Measurements from ENCODE around the gene ASB6. TPM values are rescaled to one million over a fixed set of nuclear protein-coding genes. Genes with fewer than 3 reads are reported as not detected.

ASB6 gene
- total and polyA plus RNA-seq, 2 of the 13 experiments (the other 11 are each of a cell fraction or from before 2014, with no cell fraction given), result 8.2 to 8.4 TPM

DNA sequence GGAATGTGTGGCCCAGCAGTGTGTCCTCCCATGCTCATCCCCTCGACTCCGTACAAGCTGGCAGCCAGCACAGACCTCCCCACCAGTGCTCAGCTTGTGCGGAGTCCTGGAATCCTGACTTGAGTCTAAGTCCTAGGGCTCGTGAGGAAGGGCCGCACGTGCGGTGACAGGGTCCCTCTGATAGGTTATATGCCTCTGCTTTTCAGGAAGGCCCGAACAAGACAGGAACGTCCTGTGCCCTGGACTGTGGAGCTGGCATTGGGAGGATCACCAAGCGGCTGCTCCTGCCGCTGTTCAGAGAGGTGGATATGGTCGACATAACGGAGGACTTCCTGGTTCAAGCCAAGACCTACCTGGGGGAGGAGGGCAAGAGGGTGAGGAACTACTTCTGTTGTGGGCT, 8.1 kb downstream of the ASB6 start:
- no peak for ATAC-seq
- intact Hi-C loops (cut with micrococcal nuclease; ENCODE audit: unreplicated experiment), result no loop called here
- no peak overlapping the region for H2AFZ ChIP-seq (ENCODE audit: low read length)
- in situ Hi-C loops (cut with HindIII; ENCODE audit: extremely low pct_ligation_motif_present, low pct_unique_long_range_greater_than_20kb), result no loop called here
- peaks cover 21% of the 10 kb centered on the region for H3K4me1 ChIP-seq (ENCODE audit: insufficient read depth, low read length)
- BruUV-seq (replicated peaks), result no TSS peak
- no peak overlapping the region for H3K4me3 ChIP-seq (replicated peaks in 1 of 3; ENCODE audit: insufficient read depth in 1 of 3, low read depth in 2 of 3, low read length in 3 of 3)
- H3K27ac ChIP-seq (ENCODE audit: extremely low read length, insufficient read depth, low read length), result no peak overlapping the region
- H3K4me2 ChIP-seq (ENCODE audit: low read depth, low read length), result no peak overlapping the region
- H3K9ac ChIP-seq (ENCODE audit: insufficient read depth, low read depth, low read length), result no peak overlapping the region
- peaks cover 44% of the 10 kb centered on the region for H3K79me2 ChIP-seq (ENCODE audit: insufficient read depth, low read length)
- H3K27me3 ChIP-seq (ENCODE audit: control insufficient read depth in 1 of 2, insufficient read depth in 2 of 2, low read length in 2 of 2), result no peaks in the 10 kb centered on the region
- ChIA-PET CTCF (ENCODE audit: low intra/inter-chr PET ratio, low total read pairs) (no interaction called here), POLR2A (no interaction called here)
- DNase-seq (ENCODE audit: low spot score), result no peak
- no peak for FAIRE-seq
- peaks cover 49 to 78% of the 10 kb centered on the region in 2 experiments; a peak in 4 of 5 replicates for H3K36me3 ChIP-seq (replicated peaks in 1 of 2; ENCODE audit: control insufficient read depth in 1 of 2, insufficient read depth in 2 of 2, low read length in 2 of 2)
- peaks cover 37% of the 10 kb centered on the region for H4K20me1 ChIP-seq (ENCODE audit: insufficient read depth, low read length)
- no peaks in the 10 kb centered on the region for H3K9me3 ChIP-seq (ENCODE audit: low read length)
- no peak for TF ChIP-seq PHF8 (CRISPR knock-in tag; IDR thresholded peaks at IDR 0.05)
- TF ChIP-seq RBM22 (optimal IDR thresholded peaks at IDR 0.05; ENCODE audit: low read length), result peak; percentile 58
- 99% methylated on average over 10 of the region's 13 CpGs for WGBS (ENCODE audit: low lambda C conversion rate)

GRCh38 chr9:129633207-129633606, 8.7 kb downstream of the ASB6 start:
- Histone ChIP-seq H2AFZ (ENCODE audit: low read length) (no peak overlapping the region), H3K36me3 (replicated peaks in 1 of 2; ENCODE audit: control insufficient read depth in 1 of 2, insufficient read depth in 2 of 2, low read length in 2 of 2) (peaks cover 47 to 78% of the 10 kb centered on the region in 2 experiments; a peak in 4 of 5 replicates), H3K4me1 (ENCODE audit: insufficient read depth, low read length) (peaks cover 28% of the 10 kb centered on the region), H3K4me3 (replicated peaks in 1 of 3; ENCODE audit: insufficient read depth in 1 of 3, low read depth in 2 of 3, low read length in 3 of 3) (no peak overlapping the region), H3K4me2 (ENCODE audit: low read depth, low read length) (no peak overlapping the region), H4K20me1 (ENCODE audit: insufficient read depth, low read length) (peaks cover 43% of the 10 kb centered on the region), H3K27ac (ENCODE audit: extremely low read length, insufficient read depth, low read length) (no peak overlapping the region), H3K27me3 (ENCODE audit: control insufficient read depth in 1 of 2, insufficient read depth in 2 of 2, low read length in 2 of 2) (no peaks in the 10 kb centered on the region), H3K79me2 (ENCODE audit: insufficient read depth, low read length) (peaks cover 50% of the 10 kb centered on the region), H3K9me3 (ENCODE audit: low read length) (no peaks in the 10 kb centered on the region), H3K9ac (ENCODE audit: insufficient read depth, low read depth, low read length) (no peak overlapping the region)
- in situ Hi-C loops (cut with HindIII; ENCODE audit: extremely low pct_ligation_motif_present, low pct_unique_long_range_greater_than_20kb), result no loop called here
- no peak for DNase-seq (ENCODE audit: low spot score)
- intact Hi-C loops (cut with micrococcal nuclease; ENCODE audit: unreplicated experiment), result no loop called here
- 98% methylated on average over 4 of the region's 4 CpGs for WGBS (ENCODE audit: low lambda C conversion rate)
- no peak for ATAC-seq
- no peak for FAIRE-seq
- TF ChIP-seq TCF7L2 (IDR thresholded peaks at IDR 0.05; ENCODE audit: low read depth, low read length), result no peak
- no peak for TF ChIP-seq KLF9 (CRISPR knock-in tag; IDR thresholded peaks at IDR 0.05; ENCODE audit: low read depth)
- TF ChIP-seq CBFB (CRISPR knock-in tag; IDR thresholded peaks at IDR 0.05), result no peak
- TF ChIP-seq EHMT2 (IDR thresholded peaks at IDR 0.05; ENCODE audit: borderline replicate concordance, low read depth, low read length), result no peak
- no peak for TF ChIP-seq MAF1 (CRISPR knock-in tag; IDR thresholded peaks at IDR 0.05; ENCODE audit: borderline replicate concordance)
- TF ChIP-seq ZNF335 (CRISPR knock-in tag; IDR thresholded peaks at IDR 0.05), result no peak
- no peak for TF ChIP-seq KDM4B (CRISPR knock-in tag; IDR thresholded peaks at IDR 0.05)
- no peak for TF ChIP-seq ZNF30 (CRISPR knock-in tag; IDR thresholded peaks at IDR 0.05)
- TF ChIP-seq, protein P1, sequence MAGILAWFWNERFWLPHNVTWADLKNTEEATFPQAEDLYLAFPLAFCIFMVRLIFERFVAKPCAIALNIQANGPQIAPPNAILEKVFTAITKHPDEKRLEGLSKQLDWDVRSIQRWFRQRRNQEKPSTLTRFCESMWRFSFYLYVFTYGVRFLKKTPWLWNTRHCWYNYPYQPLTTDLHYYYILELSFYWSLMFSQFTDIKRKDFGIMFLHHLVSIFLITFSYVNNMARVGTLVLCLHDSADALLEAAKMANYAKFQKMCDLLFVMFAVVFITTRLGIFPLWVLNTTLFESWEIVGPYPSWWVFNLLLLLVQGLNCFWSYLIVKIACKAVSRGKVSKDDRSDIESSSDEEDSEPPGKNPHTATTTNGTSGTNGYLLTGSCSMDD (CRISPR knock-in tag; IDR thresholded peaks at IDR 0.05), result no peak
- no peak for TF ChIP-seq ATAD3A (CRISPR knock-in tag; IDR thresholded peaks at IDR 0.05)
- TF ChIP-seq ZNF782 (CRISPR knock-in tag; IDR thresholded peaks at IDR 0.05; ENCODE audit: borderline replicate concordance), result no peak
- no peak for TF ChIP-seq SPEN (CRISPR knock-in tag; IDR thresholded peaks at IDR 0.05; ENCODE audit: low read depth)
- TF ChIP-seq JUN (CRISPR knock-in tag; IDR thresholded peaks at IDR 0.05), result no peak
- no peak for TF ChIP-seq ATF4 (CRISPR knock-in tag; IDR thresholded peaks at IDR 0.05)
- TF ChIP-seq ZNF207 (IDR thresholded peaks at IDR 0.05; ENCODE audit: borderline replicate concordance), result no peak
- no peak for TF ChIP-seq ZNF747 (CRISPR knock-in tag; IDR thresholded peaks at IDR 0.05; ENCODE audit: borderline replicate concordance)
- BruUV-seq (replicated peaks), result no TSS peak
- ChIA-PET CTCF (ENCODE audit: low intra/inter-chr PET ratio, low total read pairs) (no interaction called here), POLR2A (no interaction called here)
